ENCODE data around the gene SLC6A6.

GRCh38 chr3:14434498-14435151, 32.2 kb downstream of the SLC6A6 start:
- no peak for TF ChIP-seq GATA3 (IDR thresholded peaks at IDR 0.05; ENCODE audit: low read depth, low read length)
- TF ChIP-seq GATA2 (IDR thresholded peaks at IDR 0.05; ENCODE audit: low read depth, low read length), result no peak

Data from SH-SY5Y (cell line).